Spleen (tissue), 7 donors: ENCODE data around the gene BBIP1.

Source experiments
- CTCF ChIP-seq, 11 experiments: fragments of 200-600 bp in 7 of 11; fragments of 450-650 bp in 4 of 11; sonication (generic) in 4 of 11; IDR thresholded peaks in 8 of 11; conservative IDR thresholded peaks in 3 of 11; 1 replicate in 7 of 11; 2 replicates in 4 of 11; pipeline versions ENCODE4 v1.4.0 to v1.8.0; 2016 to 2021; ENCODE audit warnings: antibody characterized with exemption in 11 of 11, inconsistent platforms in 4 of 11, mild to moderate bottlenecking in 1 of 11
- POLR2A ChIP-seq, 3 donors: fragments of 450-650 bp; IDR thresholded peaks; one replicate each; pipeline ENCODE4 v1.5.1; 2017; ENCODE audit warnings: antibody characterized with exemption in 3 of 3, mild to moderate bottlenecking in 1 of 3
- POLR2AphosphoS5 ChIP-seq, 3 donors: sonication (generic); formaldehyde crosslinking; IDR thresholded peaks; one replicate each; pipeline ENCODE4 v1.5.1; 2017; ENCODE audit warnings: antibody characterized with exemption in 3 of 3
- donor health status: DM: no; HTN: no; CAD: no; lungs with moderate emphysema.
- donor health status: DM: no; HTN: no; CAD: no.
- donor health status: DM: no; HTN: no; CAD: no.

GRCh38 chr10:110901954-110902819, 16.8 kb downstream of the BBIP1 start:
- TF ChIP-seq CTCF (IDR thresholded peaks at IDR 0.05 in 8 of 11, conservative IDR thresholded peaks at IDR 0.05 in 3 of 11) (no peak), POLR2A (IDR thresholded peaks at IDR 0.05) (no peak), POLR2AphosphoS5 (IDR thresholded peaks at IDR 0.05) (peak in 1 of 3 donors; percentile 6)
